Vagina (tissue), 2 donors: ENCODE measurements around the gene NIPSNAP2.

Experiments used
- CTCF ChIP-seq, 3 experiments: fragments of 450-650 bp in 2 of 3; fragments of 200-600 bp in 1 of 3; sonication (generic) in 1 of 3; IDR thresholded peaks; one replicate each; pipeline ENCODE4 v1.5.1; 2017 to 2019; ENCODE audit warnings: antibody characterized with exemption in 3 of 3, mild to moderate bottlenecking in 2 of 3, moderate library complexity in 2 of 3
- POLR2A ChIP-seq, 2 donors: fragments of 450-650 bp; IDR thresholded peaks; one replicate each; pipeline ENCODE4 v1.6.1; 2017; ENCODE audit warnings: antibody characterized with exemption in 2 of 2, mild to moderate bottlenecking in 2 of 2, moderate library complexity in 2 of 2
- POLR2AphosphoS5 ChIP-seq, 2 donors: sonication (generic); formaldehyde crosslinking; IDR thresholded peaks; one replicate each; pipeline ENCODE4 v1.9.0; 2017; ENCODE audit warnings: antibody characterized with exemption in 2 of 2, mild to moderate bottlenecking in 2 of 2, low read depth in 1 of 2; ENCODE audit not compliant: insufficient read depth in 1 of 2

GRCh38 chr7:56046721-56047445, 82.5 kb downstream of the NIPSNAP2 start:
- TF ChIP-seq CTCF (IDR thresholded peaks at IDR 0.05) (no peak), POLR2A (IDR thresholded peaks at IDR 0.05) (no peak), POLR2AphosphoS5 (IDR thresholded peaks at IDR 0.05; ENCODE audit: insufficient read depth in 1 of 2, low read depth in 1 of 2) (no peak)
